B cell (primary cell): ENCODE data around the gene ANTKMT. TPM values are rescaled to one million over a fixed set of nuclear protein-coding genes. Genes with fewer than 3 reads are reported as not detected.

Source experiments
- ATAC-seq: fragments of 200-7000 bp; cut with Tn5 transposase; one replicate; pipeline ENCODE4 v1.10.0; 2021; ENCODE audit warnings: low read depth, mild to moderate bottlenecking, moderate number of reproducible peaks, moderate library complexity
- CTCF ChIA-PET: fragments of 350-600 bp; sonication (Branson Sonifier 250); formaldehyde crosslinking; loops from one replicate; lab custom pipeline; 2021; ENCODE audit warnings: antibody characterized with exemption, inconsistent platforms; lab: Charles Lee
- POLR2A ChIA-PET: fragments of 350-600 bp; sonication (Branson Sonifier 250); formaldehyde crosslinking; loops from one replicate; lab custom pipeline; 2021; ENCODE audit warnings: antibody characterized with exemption; lab: Charles Lee
- DNase-seq: peaks from one replicate; pipeline ENCODE4 v3.0.0; 2013
- H2AFZ ChIP-seq: 2 replicates; pipeline ENCODE4 v1.6.1; 2012; ENCODE audit warnings: mild to moderate bottlenecking, low read depth, low read length; ENCODE audit not compliant: insufficient read depth, poor library complexity, severe bottlenecking
- H3K27ac ChIP-seq, 2 donors: 1 replicate in 1 of 2; 2 replicates in 1 of 2; pipeline ENCODE4 v1.5.1; 2012 to 2013; ENCODE audit warnings: low read length in 2 of 2, mild to moderate bottlenecking in 2 of 2, moderate library complexity in 1 of 2
- H3K27me3 ChIP-seq, 4 experiments: fragments of 200-600 bp in 1 of 4; sonication (generic) in 1 of 4; replicated peaks in 1 of 4; 1 replicate in 2 of 4; 2 replicates in 2 of 4; pipeline versions ENCODE4 v1.6.1 to v1.7.0; 2013 to 2016; ENCODE audit warnings: low read length in 3 of 4, mild to moderate bottlenecking in 2 of 4, mixed read lengths in 1 of 4, moderate library complexity in 1 of 4; ENCODE audit not compliant: insufficient read depth in 4 of 4, control insufficient read depth in 3 of 4; ENCODE audit errors: control extremely low read depth in 1 of 4
- H3K36me3 ChIP-seq, 2 experiments: replicated peaks in 1 of 2; 1 replicate in 1 of 2; 2 replicates in 1 of 2; pipeline versions ENCODE4 v1.6.1 to v1.7.1; 2013; ENCODE audit warnings: low read length in 1 of 2; ENCODE audit not compliant: insufficient read depth in 2 of 2, control insufficient read depth in 1 of 2; ENCODE audit errors: control extremely low read depth in 1 of 2, extremely low read depth in 1 of 2
- H3K4me1 ChIP-seq, 2 donors: fragments of 200-600 bp in 1 of 2; sonication (generic) in 1 of 2; 1 replicate in 1 of 2; 2 replicates in 1 of 2; pipeline versions ENCODE4 v1.5.1 to v1.6.1; 2013 to 2017; ENCODE audit warnings: low read length in 2 of 2; ENCODE audit not compliant: control insufficient read depth in 2 of 2, insufficient read depth in 2 of 2
- H3K4me2 ChIP-seq: replicated peaks from 2 replicates; pipeline ENCODE3; 2012; ENCODE audit warnings: mild to moderate bottlenecking, low read depth, low read length; ENCODE audit not compliant: poor library complexity, severe bottlenecking
- H3K4me3 ChIP-seq, 5 experiments: fragments of 200-600 bp in 1 of 5; sonication (generic) in 1 of 5; 1 replicate in 3 of 5; 2 replicates in 2 of 5; pipeline versions ENCODE4 v1.5.1 to v1.7.0; 2011 to 2016; ENCODE audit warnings: low read length in 4 of 5, mild to moderate bottlenecking in 4 of 5, low read depth in 2 of 5, control low read depth in 1 of 5, moderate library complexity in 1 of 5; ENCODE audit not compliant: insufficient read depth in 1 of 5; ENCODE audit errors: control extremely low read depth in 1 of 5, extremely low read depth in 1 of 5
- H3K79me2 ChIP-seq: fragments of 200-600 bp; sonication (generic); one replicate; pipeline ENCODE4 v1.6.0; 2016; ENCODE audit warnings: low read length; ENCODE audit not compliant: control insufficient read depth, insufficient read depth
- H3K9ac ChIP-seq: fragments of 200-600 bp; sonication (generic); 2 replicates; pipeline ENCODE4 v1.6.1; 2017; ENCODE audit warnings: mild to moderate bottlenecking, low read length, moderate library complexity
- H3K9me3 ChIP-seq, 3 donors: one replicate each; pipeline versions ENCODE4 v1.6.1 to v1.7.1; 2013; ENCODE audit warnings: low read length in 2 of 3; ENCODE audit not compliant: control insufficient read depth in 2 of 3, insufficient read depth in 1 of 3; ENCODE audit errors: control extremely low read depth in 1 of 3
- H4K20me1 ChIP-seq: 2 replicates; pipeline ENCODE4 v1.6.0; 2012; ENCODE audit warnings: mild to moderate bottlenecking, low read length; ENCODE audit not compliant: insufficient read depth, control insufficient read depth, poor library complexity, severe bottlenecking
- H3K27ac Mint-ChIP-seq: one replicate; pipeline ENCODE4 v1.8.0; 2021; ENCODE audit warnings: mixed read lengths
- H3K27me3 Mint-ChIP-seq: one replicate; pipeline ENCODE4 v1.8.0; 2021; ENCODE audit warnings: mixed read lengths
- H3K4me1 Mint-ChIP-seq: one replicate; pipeline ENCODE4 v1.8.0; 2021; ENCODE audit warnings: mixed read lengths
- H3K4me3 Mint-ChIP-seq: one replicate; pipeline ENCODE4 v1.8.0; 2021; ENCODE audit warnings: mixed read lengths
- H3K9me3 Mint-ChIP-seq: one replicate; pipeline ENCODE4 v1.8.0; 2022; ENCODE audit warnings: mixed read lengths; ENCODE audit not compliant: insufficient read depth
- CTCF ChIP-seq: fragments of 200-600 bp; IDR thresholded peaks from one replicate; pipeline ENCODE4 v1.8.0; 2022; ENCODE audit warnings: antibody characterized with exemption, mild to moderate bottlenecking
- EZH2 ChIP-seq: IDR thresholded peaks from 2 replicates; pipeline ENCODE4 v1.6.1; 2012; ENCODE audit warnings: borderline replicate concordance, low read depth, mild to moderate bottlenecking, moderate library complexity, low read length; ENCODE audit not compliant: insufficient read depth, poor library complexity, severe bottlenecking
- WGBS: methylation state at CpG from one replicate; pipeline ENCODE4 v1.1.5; 2013; ENCODE audit warnings: missing lambda C conversion rate; ENCODE audit not compliant: insufficient coverage; 5-methylcytosine and 5-hydroxymethylcytosine counted together
- intact Hi-C: fragments of 100-400 bp; cut with micrococcal nuclease; formaldehyde crosslinking; loops from one replicate; pipeline ENCODE4 v1.10.0; 2022
- polyA plus RNA-seq: library from polyadenylated mRNA; depleted of rRNA; stranded (reverse); fragments of >200 nt; gene quantifications from 2 replicates; pipeline ENCODE4 v1.2.3, GENCODE V29; 2012
- total RNA-seq, 2 donors: library from RNA; stranded (reverse); fragments of 120-200 nt in 1 of 2; gene quantifications; 1 replicate in 1 of 2; 2 replicates in 1 of 2; pipeline versions ENCODE4 v1.2.3 to v1.2.4, GENCODE V29; 2013 to 2022

ANTKMT gene
- total and polyA plus RNA-seq, 2 donors (not counting 1 experiment from before 2014, with no cell fraction given), result 41.0 to 54.1 TPM

- no peak overlapping the region for H3K4me3 Mint-ChIP-seq
- no peak overlapping the region for H3K4me3 ChIP-seq
- ATAC-seq, result no peak
- no peak overlapping the region for H3K4me2 ChIP-seq
- H3K27ac Mint-ChIP-seq, result no peak overlapping the region
- H3K4me1 ChIP-seq, result no peaks in the 10 kb centered on the region
- no peak for TF ChIP-seq CTCF
- no peak for TF ChIP-seq EZH2
- H3K79me2 ChIP-seq, result no peaks in the 10 kb centered on the region
- H3K27me3 Mint-ChIP-seq, result no peaks in the 10 kb centered on the region
- WGBS, result 100% methylated on average over 7 of the region's 13 CpGs
- H3K9me3 Mint-ChIP-seq, result no peaks in the 10 kb centered on the region
- no peaks in the 10 kb centered on the region for H3K4me1 Mint-ChIP-seq
- H2AFZ ChIP-seq, result no peak overlapping the region
- ChIA-PET CTCF (no interaction called here), POLR2A (no interaction called here)
- no peaks in the 10 kb centered on the region for H4K20me1 ChIP-seq
- H3K9me3 ChIP-seq, result no peaks in the 10 kb centered on the region
- H3K27ac ChIP-seq, result no peak overlapping the region
- no peak for DNase-seq
- intact Hi-C loops, result no loop called here
- no peak overlapping the region for H3K9ac ChIP-seq
- no peaks in the 10 kb centered on the region for H3K36me3 ChIP-seq
- H3K27me3 ChIP-seq, result no peaks in the 10 kb centered on the region
Observed at GRCh38 chr16:746637-747036, 25.7 kb downstream of the ANTKMT start.

- H2AFZ ChIP-seq, result no peak overlapping the region
- Mint-ChIP-seq H3K9me3 (no peaks in the 10 kb centered on the region), H3K27ac (no peak overlapping the region), H3K27me3 (no peaks in the 10 kb centered on the region), H3K4me1 (no peaks in the 10 kb centered on the region), H3K4me3 (no peak overlapping the region)
- no peak overlapping the region for H3K27ac ChIP-seq
- no peaks in the 10 kb centered on the region for H3K36me3 ChIP-seq
- ATAC-seq (no peak), DNase-seq (no peak)
- intact Hi-C loops, result no loop called here
- no peaks in the 10 kb centered on the region for H3K9me3 ChIP-seq
- H3K4me3 ChIP-seq, result no peak overlapping the region
- H3K4me1 ChIP-seq, result no peaks in the 10 kb centered on the region
- no peaks in the 10 kb centered on the region for H3K79me2 ChIP-seq
- CTCF ChIA-PET, result no interaction called here
- WGBS, result 85% methylated on average over 32 of the region's 39 CpGs
- POLR2A ChIA-PET, result no interaction called here
- H3K4me2 ChIP-seq, result no peak overlapping the region
- no peak for TF ChIP-seq EZH2
- no peaks in the 10 kb centered on the region for H4K20me1 ChIP-seq
- no peaks in the 10 kb centered on the region for H3K27me3 ChIP-seq
- H3K9ac ChIP-seq, result no peak overlapping the region
Observed at GRCh38 chr16:747978-748746, 27.2 kb downstream of the ANTKMT start.
